Fibroblast of pulmonary artery (primary cell): ENCODE data around the gene CHRND.

ENCODE experiments used
- DNase-seq: peaks from one replicate; pipeline ENCODE4 v3.0.0-alpha.2; 2010; ENCODE audit warnings: low read depth
- H3K4me3 ChIP-seq: replicated peaks from 2 replicates; pipeline ENCODE4 v1.5.1; 2011; ENCODE audit warnings: low read depth, mild to moderate bottlenecking, control low read depth, low read length, moderate library complexity
- CTCF ChIP-seq: IDR thresholded peaks from 2 replicates; pipeline ENCODE4 v1.5.1; 2011; ENCODE audit warnings: mild to moderate bottlenecking, control low read depth, low read length, inconsistent platforms; ENCODE audit errors: missing control alignments

CHRND gene

GRCh38 chr2:232534940-232535651, 9.1 kb downstream of the CHRND start:
- no peak overlapping the region for H3K4me3 ChIP-seq
- TF ChIP-seq CTCF, result no peak
- DNase-seq, result no peak

- H3K4me3 ChIP-seq, result no peak overlapping the region
- no peak for TF ChIP-seq CTCF
- DNase-seq, result no peak
These were observed 10.0 kb downstream of the CHRND start for GRCh38 chr2:232535761-232536530.

GRCh38 chr2:232537079-232537478, 11.1 kb downstream of the CHRND start:
- peak; percentile 30 for TF ChIP-seq CTCF
- H3K4me3 ChIP-seq, result no peak overlapping the region
- DNase-seq, result no peak

- no peak overlapping the region for H3K4me3 ChIP-seq
- DNase-seq, result no peak
- no peak for TF ChIP-seq CTCF
These were observed 11.5 kb downstream of the CHRND start for GRCh38 chr2:232537499-232537898.

- no peak for DNase-seq
- no peak overlapping the region for H3K4me3 ChIP-seq
- no peak for TF ChIP-seq CTCF
These were observed 12.7 kb downstream of the CHRND start for GRCh38 chr2:232538671-232539070.

- no peak for TF ChIP-seq CTCF
These were observed 13.6 kb downstream of the CHRND start, which contains the start of gene CHRNG for GRCh38 chr2:232539298-232540231. TSS of gene CHRNG (plus strand) at chr2:232539692. CDS start at chr2:232539748, 56 bp downstream.

More at GRCh38 chr2:232539298-232540231, 13.6 kb downstream of the CHRND start, which contains the start of gene CHRNG:
- no peak for DNase-seq
- H3K4me3 ChIP-seq, result no peak within 1 kb of the TSS
